Bronchial epithelial cell (primary cell): Measurements from ENCODE around the gene IPMK. TPM values are rescaled to one million over a fixed set of nuclear protein-coding genes. Genes with fewer than 3 reads are reported as not detected.

Experiments
- DNase-seq: peaks from one replicate; pipeline ENCODE4 v3.0.0-alpha.2; 2010; ENCODE audit warnings: low read depth
- FAIRE-seq: peaks from 2 replicates; lab custom pipeline; 2011; peaks lifted over from hg19 to GRCh38; lab: Jason Lieb, UNC
- H3K27me3 ChIP-seq: 2 replicates; pipeline ENCODE4 v1.5.1; 2011; ENCODE audit warnings: low read length; ENCODE audit not compliant: control insufficient read depth, insufficient read depth
- H3K36me3 ChIP-seq: 2 replicates; pipeline ENCODE4 v1.5.1; 2011; ENCODE audit warnings: low read length; ENCODE audit not compliant: control insufficient read depth, insufficient read depth
- H3K4me3 ChIP-seq: 2 replicates; pipeline ENCODE4 v1.5.1; 2011; ENCODE audit warnings: mild to moderate bottlenecking, low read depth, low read length, control low read depth
- CTCF ChIP-seq: IDR thresholded peaks from 2 replicates; pipeline ENCODE4 v1.5.1; 2011; ENCODE audit warnings: mild to moderate bottlenecking, moderate library complexity, low read length, control low read depth, inconsistent platforms; ENCODE audit not compliant: insufficient read depth, severe bottlenecking
- total RNA-seq: library from RNA; depleted of rRNA; stranded (reverse); fragments of >200 nt; gene quantifications from 2 replicates; pipeline ENCODE4 v1.2.1, GENCODE V29; 2014

The IPMK gene
- total RNA-seq, 1 donor from 2014 or later: 6.3 TPM

- Histone ChIP-seq H3K27me3 (no peaks in the 10 kb centered on the region), H3K36me3 (no peaks in the 10 kb centered on the region), H3K4me3 (no peak overlapping the region)
- peak; percentile 62 for TF ChIP-seq CTCF
- DNase-seq: peak; percentile 61
- FAIRE-seq: no peak
These were observed 24.0 kb upstream of the IPMK start for GRCh38 chr10:58291538-58292174.

GRCh38 chr10:58282615-58283014 is 14.9 kb upstream of the IPMK start:
- no peak for FAIRE-seq
- TF ChIP-seq CTCF: no peak
- no peaks in the 10 kb centered on the region for H3K27me3 ChIP-seq
- DNase-seq: peak; percentile 57
- H3K4me3 ChIP-seq: no peak overlapping the region
- H3K36me3 ChIP-seq: no peaks in the 10 kb centered on the region

- FAIRE-seq (no peak), DNase-seq (peak; percentile 48)
- no peak overlapping the region for H3K4me3 ChIP-seq
- TF ChIP-seq CTCF: no peak
- H3K27me3 ChIP-seq: no peaks in the 10 kb centered on the region
- H3K36me3 ChIP-seq: peaks cover 2% of the 10 kb centered on the region
These were observed 13.5 kb upstream of the IPMK start for GRCh38 chr10:58281092-58281752.

GRCh38 chr10:58280477-58280876 is 12.8 kb upstream of the IPMK start:
- Histone ChIP-seq H3K36me3 (peaks cover 2% of the 10 kb centered on the region), H3K4me3 (no peak overlapping the region), H3K27me3 (no peaks in the 10 kb centered on the region)
- FAIRE-seq: no peak
- no peak for DNase-seq
- no peak for TF ChIP-seq CTCF

- no peak for DNase-seq
- Histone ChIP-seq H3K36me3 (peaks cover 2% of the 10 kb centered on the region), H3K4me3 (no peak overlapping the region), H3K27me3 (no peaks in the 10 kb centered on the region)
- no peak for TF ChIP-seq CTCF
- no peak for FAIRE-seq
These were observed 11.2 kb upstream of the IPMK start for GRCh38 chr10:58278962-58279307.
